ENCODE data around the gene TMEM35B.
"Not testable (repeated sequence)": the region's sequence is repeated elsewhere in the genome, so short reads cannot be mapped to it uniquely, and the experiment has no call there.

TMEM35B gene

DNA sequence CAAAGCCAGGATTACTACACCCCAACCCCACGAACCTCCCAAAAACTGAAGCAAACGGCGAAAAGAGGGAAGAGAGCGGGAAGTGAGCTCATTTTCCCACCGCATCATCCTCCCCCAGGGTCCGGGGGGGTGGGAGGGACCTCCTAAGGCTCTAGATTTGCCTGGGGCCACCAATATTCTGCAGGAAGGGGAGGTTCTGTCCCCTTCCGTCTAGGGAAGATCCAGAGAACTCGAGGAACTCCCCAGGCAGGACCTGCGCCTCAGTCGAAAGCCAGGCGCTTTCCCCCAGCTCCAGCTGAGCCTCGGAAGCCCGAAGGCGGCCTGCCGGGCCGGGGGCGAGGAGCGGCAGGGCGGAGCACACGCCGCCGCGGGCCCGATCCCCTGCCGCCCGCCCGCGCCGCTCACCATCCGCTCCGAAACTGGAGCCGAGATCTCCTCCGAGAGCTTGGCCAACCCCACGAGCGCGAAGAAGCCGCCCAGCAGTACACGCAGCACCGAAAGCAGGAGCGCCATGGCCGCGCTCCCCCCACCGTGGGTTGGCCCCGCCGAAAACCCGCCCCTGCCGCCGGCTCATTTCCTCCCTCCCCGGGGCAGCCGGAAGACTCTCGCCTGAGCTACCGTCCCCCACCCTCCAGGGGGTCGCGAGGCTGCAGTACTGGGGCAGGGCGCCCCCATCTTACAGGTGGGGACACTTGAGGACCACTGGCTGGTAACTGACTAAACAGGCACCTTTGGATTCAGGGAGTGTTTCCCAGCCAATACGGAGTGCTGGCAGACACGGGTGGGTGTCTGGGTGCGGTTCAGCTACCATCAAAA is at the start of gene TMEM35B:
Gene TMEM35B, minus strand, starts transcription at position 555 of the 816 bp plus-strand sequence. Its CDS starts 42 bp downstream, at position 513.
- peak; percentile 80 for FAIRE-seq
- DNase-seq (ENCODE audit: extremely low spot score, insufficient read length, low read depth) = peak; percentile 69

DNA sequence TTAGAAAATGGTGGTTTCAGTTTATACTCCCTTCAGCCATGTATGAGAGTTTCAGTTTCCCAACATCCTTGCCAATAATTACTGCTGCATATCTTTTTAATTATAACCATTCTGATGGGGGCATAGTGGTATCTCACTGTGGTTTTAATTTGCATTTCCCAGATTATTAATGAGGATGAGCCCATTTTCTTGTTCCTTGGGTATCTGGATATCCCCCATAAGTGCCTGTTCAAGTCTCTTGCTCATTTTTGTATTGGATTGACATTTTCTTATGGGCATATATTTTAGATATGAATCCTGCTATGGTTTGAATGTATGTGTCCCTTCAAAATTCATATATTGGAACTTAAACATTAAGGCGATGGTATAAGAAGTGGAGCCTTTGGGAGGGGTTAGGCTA is 48.2 kb upstream of the TMEM35B start:
- FAIRE-seq (no peak), DNase-seq (ENCODE audit: extremely low spot score, insufficient read length, low read depth) (no peak)

DNA sequence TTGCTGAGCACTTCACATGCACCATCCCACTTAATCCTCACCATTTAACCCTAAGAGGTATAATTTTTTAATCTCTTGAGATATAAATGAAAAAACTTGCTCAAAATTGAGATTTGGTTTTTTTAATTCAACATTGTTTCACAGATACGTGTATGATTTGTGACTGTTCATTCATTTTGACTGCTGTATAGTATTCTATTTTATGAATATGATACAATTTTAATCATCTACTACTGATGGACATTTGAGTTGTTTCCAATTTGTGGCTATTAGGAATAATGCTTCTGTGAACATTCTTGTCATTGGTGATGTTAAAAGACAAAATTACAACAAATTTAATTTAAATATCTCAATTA is 47.2 kb upstream of the TMEM35B start:
- FAIRE-seq (no peak), DNase-seq (ENCODE audit: extremely low spot score, insufficient read length, low read depth) (no peak)

DNA sequence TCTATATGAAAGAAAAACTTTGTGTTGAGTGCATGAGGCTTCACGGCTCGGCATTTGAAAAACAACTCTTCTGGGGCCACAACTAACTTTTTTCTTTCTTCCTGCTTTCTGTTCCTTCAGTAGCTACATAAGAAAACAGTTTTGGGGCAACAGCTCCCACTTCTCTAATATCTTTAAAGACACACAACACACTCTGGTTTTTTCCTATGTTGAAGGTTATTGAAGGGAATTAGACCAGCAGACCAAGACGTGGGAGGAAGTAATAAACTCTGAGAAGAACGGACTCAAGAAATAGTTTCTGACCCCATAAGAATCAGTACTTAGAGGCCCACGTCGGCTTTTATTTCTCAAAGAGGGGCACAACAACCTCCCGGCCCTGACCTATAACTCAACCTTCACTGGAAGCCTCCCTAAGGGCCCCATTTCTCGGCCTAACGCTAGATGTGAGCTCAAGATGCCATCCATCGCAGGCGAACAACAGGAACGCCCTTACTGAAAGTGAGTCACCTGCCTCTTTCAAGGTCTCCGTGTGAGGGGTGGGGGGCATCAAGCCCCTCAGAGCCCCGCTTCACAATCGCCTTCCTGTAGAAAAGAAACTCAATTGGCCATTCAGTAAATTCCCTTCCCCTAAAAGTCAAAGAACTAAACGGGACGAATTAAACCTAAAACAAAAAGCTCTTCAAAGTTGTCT is 45.8 kb upstream of the TMEM35B start:
- DNase-seq (ENCODE audit: extremely low spot score, insufficient read length, low read depth) (no peak), FAIRE-seq (peak; percentile 58)

GRCh38 chr1:35030338-35030737 is 45.2 kb upstream of the TMEM35B start:
- no peak for DNase-seq (ENCODE audit: extremely low spot score, insufficient read length, low read depth)
- FAIRE-seq = peak; percentile 9

- no peak for DNase-seq (ENCODE audit: extremely low spot score, insufficient read length, low read depth)
- FAIRE-seq = no peak
Observed at GRCh38 chr1:35029761-35030160, 44.6 kb upstream of the TMEM35B start.

GRCh38 chr1:35016406-35016805 is 31.3 kb upstream of the TMEM35B start:
- DNase-seq (ENCODE audit: extremely low spot score, insufficient read length, low read depth) (no peak), FAIRE-seq (no peak)

- FAIRE-seq (no peak), DNase-seq (ENCODE audit: extremely low spot score, insufficient read length, low read depth) (no peak)
Observed at GRCh38 chr1:35014486-35014885, 29.3 kb upstream of the TMEM35B start.

DNA sequence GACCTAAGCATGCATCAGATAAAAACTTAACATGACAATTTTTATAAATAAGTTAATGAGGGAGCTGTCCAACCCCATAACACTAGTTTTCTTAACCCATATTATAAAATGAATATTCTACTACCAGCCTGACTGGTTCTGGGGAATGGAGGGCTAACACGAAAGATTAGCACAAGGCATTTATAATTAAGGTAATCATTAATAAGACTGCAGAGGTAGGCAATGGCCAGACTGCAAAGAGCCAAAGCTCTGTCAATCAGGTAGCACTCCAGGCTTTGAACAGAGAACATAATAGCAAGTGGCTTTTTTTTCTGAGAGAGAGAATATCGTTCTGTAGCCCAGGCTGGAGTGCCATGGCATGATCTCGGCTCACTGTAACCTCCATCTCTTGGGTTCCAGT is 20.6 kb upstream of the TMEM35B start:
- no peak for DNase-seq (ENCODE audit: extremely low spot score, insufficient read length, low read depth)
- no peak for FAIRE-seq

DNA sequence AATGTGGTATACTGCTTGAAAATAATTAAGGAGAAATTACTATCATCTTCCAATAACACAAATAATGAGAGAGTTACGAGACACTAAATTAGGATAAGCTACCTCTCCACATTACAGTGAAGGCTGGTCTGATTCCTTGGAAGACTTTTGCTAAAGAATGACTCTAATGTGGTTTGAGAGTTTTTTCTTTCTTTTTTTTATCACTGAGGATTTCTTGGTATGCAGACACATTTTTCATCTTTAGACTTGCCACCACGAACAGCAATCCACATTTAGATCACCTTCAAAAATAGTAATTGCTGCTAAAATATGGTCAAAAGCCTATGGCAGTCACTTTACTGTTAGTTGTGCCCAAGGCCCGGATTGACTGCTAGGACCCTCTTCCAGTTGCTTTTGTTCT is 16.6 kb upstream of the TMEM35B start:
- FAIRE-seq = no peak
- no peak for DNase-seq (ENCODE audit: extremely low spot score, insufficient read length, low read depth)

DNA sequence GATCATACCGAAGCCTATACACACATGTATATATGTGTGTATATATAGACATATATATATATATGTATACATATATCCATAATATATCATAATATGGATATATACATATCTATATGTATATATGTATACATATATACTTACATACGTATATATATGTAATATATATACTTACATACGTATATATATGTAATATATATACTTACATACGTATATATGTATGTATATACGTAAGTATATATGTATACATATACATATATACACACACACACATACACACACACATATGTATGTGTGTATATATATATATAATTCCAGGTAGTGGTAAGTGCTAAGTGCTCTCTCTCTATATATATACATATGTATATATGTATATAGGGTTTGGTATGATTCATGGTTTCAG is 9.7 kb upstream of the TMEM35B start:
- FAIRE-seq = no peak
- no peak for DNase-seq (ENCODE audit: extremely low spot score, insufficient read length, low read depth)

GRCh38 chr1:34988581-34988980 is 3.4 kb upstream of the TMEM35B start:
- FAIRE-seq (no peak), DNase-seq (ENCODE audit: extremely low spot score, insufficient read length, low read depth) (no peak)

- DNase-seq (ENCODE audit: extremely low spot score, insufficient read length, low read depth) (no peak), FAIRE-seq (no peak)
Observed at GRCh38 chr1:34988147-34988546, 3.0 kb upstream of the TMEM35B start.

- FAIRE-seq = no peak
- DNase-seq (ENCODE audit: extremely low spot score, insufficient read length, low read depth) = no peak
Observed at GRCh38 chr1:34987018-34987417, 1.9 kb upstream of the TMEM35B start.

GRCh38 chr1:34985609-34985904 is 410 bp upstream of the TMEM35B start:
- not testable (repeated sequence) for FAIRE-seq; DNase-seq (ENCODE audit: extremely low spot score, insufficient read length, low read depth)

DNA sequence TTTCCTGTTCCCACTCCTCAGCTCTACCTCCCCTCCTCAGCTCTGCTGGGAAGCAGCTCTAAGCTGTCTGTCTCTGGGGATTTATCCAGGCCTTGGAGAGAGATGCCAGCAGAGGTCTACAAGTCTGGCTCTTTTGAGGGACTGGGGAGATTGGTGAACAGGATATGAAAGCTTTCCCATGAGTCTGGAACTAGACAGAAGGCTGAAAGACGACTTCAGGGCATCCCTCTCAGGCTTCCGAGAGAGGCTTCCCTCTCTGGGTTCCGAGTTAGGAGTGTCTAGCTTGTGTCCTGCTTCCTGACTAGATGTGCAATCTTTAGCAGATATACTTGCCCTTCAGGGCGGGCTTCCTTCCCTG is 733 bp downstream of the TMEM35B start:
- DNase-seq (ENCODE audit: extremely low spot score, insufficient read length, low read depth) (no peak), FAIRE-seq (peak; percentile 67)

GRCh38 chr1:34983700-34984355 is 1.3 kb downstream of the TMEM35B start:
- no peak for FAIRE-seq
- DNase-seq (ENCODE audit: extremely low spot score, insufficient read length, low read depth) = no peak

GRCh38 chr1:34982820-34983376 is 2.2 kb downstream of the TMEM35B start:
- FAIRE-seq = peak; percentile 76

DNA sequence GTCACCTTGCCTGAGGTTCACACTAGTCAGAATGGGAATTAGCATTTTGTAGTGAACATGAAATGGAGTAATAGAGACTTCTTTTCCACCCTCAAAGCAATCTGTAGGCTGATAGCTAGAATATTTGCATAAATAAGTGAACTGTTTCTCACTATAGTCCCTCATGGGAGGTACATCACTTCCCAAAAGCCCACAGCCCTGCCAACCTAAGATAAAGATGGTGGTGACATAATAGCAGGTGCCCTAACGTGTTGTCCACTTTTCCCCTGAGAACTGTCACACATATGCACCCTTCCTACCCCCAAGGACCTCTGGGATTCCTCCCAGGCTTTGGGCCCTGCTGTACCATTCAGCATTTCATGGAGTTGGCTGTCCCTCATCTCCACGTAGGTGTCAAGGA is 4.4 kb downstream of the TMEM35B start:
- FAIRE-seq (peak; percentile 67), DNase-seq (ENCODE audit: extremely low spot score, insufficient read length, low read depth) (no peak)

More at GRCh38 chr1:34982820-34983376, 2.2 kb downstream of the TMEM35B start:
- no peak for DNase-seq (ENCODE audit: extremely low spot score, insufficient read length, low read depth)

GRCh38 chr1:34978921-34979320 is 6.2 kb downstream of the TMEM35B start:
- no peak for FAIRE-seq

DNA sequence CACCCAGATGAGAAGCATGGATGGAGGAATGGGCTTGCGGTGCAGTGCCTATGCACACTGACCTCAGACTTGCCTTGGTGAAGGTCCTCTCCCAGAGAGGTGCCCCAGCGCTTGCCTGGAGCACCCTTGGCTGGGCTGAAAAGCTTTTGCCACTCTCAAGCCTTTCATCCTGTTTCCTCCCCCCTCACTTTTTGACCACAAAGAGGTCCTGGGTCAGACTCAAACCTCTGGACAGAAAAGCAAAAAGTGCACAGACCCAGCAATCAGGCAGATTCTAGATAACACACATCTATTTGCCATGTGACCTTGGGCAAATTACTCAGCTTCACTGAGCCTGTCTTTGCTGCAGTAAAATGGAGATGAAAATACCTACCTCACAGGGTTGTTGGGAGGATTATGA is 7.3 kb downstream of the TMEM35B start:
- DNase-seq (ENCODE audit: extremely low spot score, insufficient read length, low read depth) (no peak), FAIRE-seq (peak; percentile 59)

More at GRCh38 chr1:34978921-34979320, 6.2 kb downstream of the TMEM35B start:
- no peak for DNase-seq (ENCODE audit: extremely low spot score, insufficient read length, low read depth)

Data from GM18507 (cell line).